BLaER1 treated with 17β-estradiol and CSF1 and Interleukin-3, amounts not matched to agents 10 nM and 100 nM (cell line): ENCODE data around the gene PROK1.
A peak's percentile ranks its signal among the peaks of the same experiment; 100 is the strongest.

Experiments
- H3K27ac ChIP-seq, 11 experiments: shearing (Covaris generic); formaldehyde crosslinking; 2 replicates each; pipeline ENCODE4 v1.8.1; 2022
- H3K27me3 ChIP-seq, 11 experiments: shearing (Covaris generic); formaldehyde crosslinking; 2 replicates each; pipeline ENCODE4 v1.8.1; 2022
- H3K36me3 ChIP-seq, 11 experiments: shearing (Covaris generic); formaldehyde crosslinking; 2 replicates each; pipeline ENCODE4 v1.8.1; 2022
- H3K4me1 ChIP-seq, 10 experiments: shearing (Covaris generic); formaldehyde crosslinking; 2 replicates each; pipeline ENCODE4 v1.8.1; 2022
- H3K4me2 ChIP-seq, 11 experiments: shearing (Covaris generic); formaldehyde crosslinking; 2 replicates each; pipeline ENCODE4 v1.8.1; 2022
- H3K4me3 ChIP-seq, 10 experiments: shearing (Covaris generic); formaldehyde crosslinking; 2 replicates each; pipeline ENCODE4 v1.8.1; 2022
- H3K9ac ChIP-seq, 11 experiments: shearing (Covaris generic); formaldehyde crosslinking; 2 replicates each; pipeline ENCODE4 v1.8.1; 2022
- H3K9me3 ChIP-seq, 11 experiments: shearing (Covaris generic); formaldehyde crosslinking; replicated peaks in 1 of 11; 2 replicates each; pipeline ENCODE4 v1.8.1; 2022
- H4K20me1 ChIP-seq, 11 experiments: shearing (Covaris generic); formaldehyde crosslinking; 2 replicates each; pipeline ENCODE4 v1.8.1; 2022
- Cebpa-rat ChIP-seq, 11 experiments: shearing (Covaris generic); IDR thresholded peaks; 2 replicates each; pipeline ENCODE4 v1.8.1; 2022

The PROK1 gene

DNA sequence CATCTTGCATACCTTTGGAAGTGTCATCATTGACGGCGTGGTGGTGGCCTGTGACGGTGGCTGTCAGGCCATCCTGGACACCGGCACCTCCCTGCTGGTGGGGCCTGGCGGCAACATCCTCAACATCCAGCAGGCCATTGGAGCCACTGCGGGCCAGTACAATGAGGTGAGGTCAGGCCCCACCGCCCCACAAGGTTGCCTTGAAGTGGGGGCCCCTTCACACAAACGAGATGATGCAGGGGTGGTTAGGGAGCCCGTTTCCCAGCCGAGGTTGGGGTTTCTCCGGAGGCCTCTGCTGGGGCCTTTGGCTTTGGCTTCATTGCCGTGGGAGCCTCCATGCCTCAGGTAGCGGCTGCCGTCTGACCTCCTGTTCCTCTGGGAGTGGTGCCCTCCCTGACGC, 38.5 kb downstream of the PROK1 start:
- Histone ChIP-seq H3K9ac (no peak overlapping the region), H3K4me3 (no peak overlapping the region), H3K9me3 (no peaks in the 10 kb centered on the region), H3K27me3 (no peaks in the 10 kb centered on the region), H3K4me2 (no peak overlapping the region), H3K4me1 (peaks cover 0 to 3% (median 0%) of the 10 kb centered on the region in 10 experiments; a peak in 1 of 20 replicates), H3K36me3 (no peaks in the 10 kb centered on the region), H3K27ac (no peak overlapping the region), H4K20me1 (peaks cover 0 to 2% (median 0%) of the 10 kb centered on the region in 11 experiments; a peak in 2 of 22 replicates)
- TF ChIP-seq Cebpa-rat (IDR thresholded peaks at IDR 0.05) = no peak

DNA sequence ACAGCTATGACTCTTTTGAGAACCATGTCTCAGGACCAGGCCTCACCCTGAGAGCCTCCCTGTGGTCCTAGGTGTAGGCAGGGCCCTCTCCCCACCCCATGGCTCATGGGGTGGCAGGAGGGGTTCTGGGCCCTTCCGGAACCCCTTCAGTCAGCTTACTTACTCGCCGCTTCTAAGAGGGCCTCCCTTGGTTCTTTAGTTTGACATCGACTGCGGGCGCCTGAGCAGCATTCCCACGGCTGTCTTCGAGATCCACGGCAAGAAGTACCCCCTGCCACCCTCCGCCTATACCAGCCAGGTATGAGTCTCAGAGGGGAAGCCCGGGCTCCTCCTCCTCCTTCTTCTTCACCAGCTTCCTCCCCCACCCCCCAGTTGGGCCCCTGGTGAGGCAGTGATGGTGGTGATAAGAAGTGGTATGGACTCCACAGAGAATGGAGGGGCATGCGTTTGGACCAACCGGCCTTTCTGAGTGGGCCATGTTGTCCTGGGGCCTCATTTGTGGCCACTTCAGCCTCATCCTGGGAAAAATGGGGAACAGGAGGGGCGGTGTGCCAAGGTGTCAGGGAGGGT, 39.1 kb downstream of the PROK1 start:
- H3K9ac ChIP-seq = no peak overlapping the region

DNA sequence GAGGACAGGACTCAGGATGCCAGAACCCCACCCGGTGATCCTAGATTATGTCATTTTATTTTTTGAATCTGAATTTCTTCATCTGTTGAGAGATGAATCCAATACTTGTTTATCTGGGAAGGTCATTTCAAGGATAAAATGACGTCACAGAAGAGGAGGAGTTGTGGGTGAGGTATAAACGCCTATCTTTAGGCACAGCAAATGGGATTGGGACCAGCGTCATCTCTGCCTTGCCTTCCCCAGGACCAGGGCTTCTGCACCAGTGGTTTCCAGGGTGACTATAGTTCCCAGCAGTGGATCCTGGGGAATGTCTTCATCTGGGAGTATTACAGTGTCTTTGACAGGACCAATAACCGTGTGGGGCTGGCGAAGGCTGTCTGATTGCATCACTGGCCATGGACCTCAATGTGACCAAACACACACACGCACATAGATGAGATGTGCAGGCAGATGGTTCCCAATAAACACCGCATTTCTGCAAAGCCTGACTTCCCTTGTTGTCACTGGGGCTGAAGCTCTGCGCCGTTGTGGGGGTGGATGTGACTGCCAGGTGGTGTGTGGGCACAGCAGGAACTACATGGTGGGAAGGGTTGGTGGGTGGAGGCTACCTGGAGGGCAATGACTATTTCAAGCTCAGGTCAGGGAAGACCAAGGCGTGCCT, 40.0 kb downstream of the PROK1 start:
- H3K36me3 ChIP-seq = no peaks in the 10 kb centered on the region
- peaks cover 0 to 2% (median 0%) of the 10 kb centered on the region in 11 experiments; a peak in 1 of 22 replicates for H4K20me1 ChIP-seq
- no peaks in the 10 kb centered on the region for H3K27me3 ChIP-seq
- peaks cover 0 to 9% (median 1%) of the 10 kb centered on the region in 10 experiments; a peak in 4 of 20 replicates for H3K4me1 ChIP-seq
- no peak overlapping the region for H3K27ac ChIP-seq
- no peak overlapping the region for H3K4me2 ChIP-seq
- TF ChIP-seq Cebpa-rat (IDR thresholded peaks at IDR 0.05) = no peak
- H3K9ac ChIP-seq = no peak overlapping the region
- H3K9me3 ChIP-seq = no peaks in the 10 kb centered on the region
- H3K4me3 ChIP-seq = no peak overlapping the region

More for the DNA sequence above, 39.1 kb downstream of the PROK1 start:
- H3K36me3 ChIP-seq = no peaks in the 10 kb centered on the region
- H3K9me3 ChIP-seq = no peaks in the 10 kb centered on the region
- no peak for TF ChIP-seq Cebpa-rat (IDR thresholded peaks at IDR 0.05)
- H3K4me2 ChIP-seq = no peak overlapping the region
- no peak overlapping the region for H3K27ac ChIP-seq
- H3K4me3 ChIP-seq = no peak overlapping the region
- H3K4me1 ChIP-seq = peaks cover 0 to 7% (median under 1%) of the 10 kb centered on the region in 10 experiments; a peak in 4 of 20 replicates
- no peaks in the 10 kb centered on the region for H3K27me3 ChIP-seq
- H4K20me1 ChIP-seq = peaks cover 0 to 2% (median 0%) of the 10 kb centered on the region in 11 experiments; a peak in 2 of 22 replicates

DNA sequence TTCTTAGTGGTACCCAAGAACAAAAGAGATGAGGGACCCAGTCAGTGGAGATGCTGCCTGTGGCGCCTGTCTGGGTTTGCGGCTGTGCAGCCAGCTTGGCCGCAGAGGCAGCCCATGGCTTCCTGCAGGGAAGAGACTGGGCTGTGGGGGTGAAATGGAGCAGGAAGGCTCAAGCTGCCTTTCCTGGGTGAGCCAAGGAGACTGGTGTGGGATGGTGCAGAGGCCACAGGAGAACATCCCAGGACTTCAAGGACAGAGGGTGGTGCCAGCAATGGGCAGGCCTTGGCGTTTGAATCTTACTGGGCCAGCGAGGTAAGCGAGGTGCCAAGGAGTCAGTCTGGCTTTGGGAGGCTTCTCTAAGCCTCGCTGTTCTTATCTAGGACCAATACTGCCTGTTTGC, 41.6 kb downstream of the PROK1 start:
- H3K27ac ChIP-seq = no peak overlapping the region

DNA sequence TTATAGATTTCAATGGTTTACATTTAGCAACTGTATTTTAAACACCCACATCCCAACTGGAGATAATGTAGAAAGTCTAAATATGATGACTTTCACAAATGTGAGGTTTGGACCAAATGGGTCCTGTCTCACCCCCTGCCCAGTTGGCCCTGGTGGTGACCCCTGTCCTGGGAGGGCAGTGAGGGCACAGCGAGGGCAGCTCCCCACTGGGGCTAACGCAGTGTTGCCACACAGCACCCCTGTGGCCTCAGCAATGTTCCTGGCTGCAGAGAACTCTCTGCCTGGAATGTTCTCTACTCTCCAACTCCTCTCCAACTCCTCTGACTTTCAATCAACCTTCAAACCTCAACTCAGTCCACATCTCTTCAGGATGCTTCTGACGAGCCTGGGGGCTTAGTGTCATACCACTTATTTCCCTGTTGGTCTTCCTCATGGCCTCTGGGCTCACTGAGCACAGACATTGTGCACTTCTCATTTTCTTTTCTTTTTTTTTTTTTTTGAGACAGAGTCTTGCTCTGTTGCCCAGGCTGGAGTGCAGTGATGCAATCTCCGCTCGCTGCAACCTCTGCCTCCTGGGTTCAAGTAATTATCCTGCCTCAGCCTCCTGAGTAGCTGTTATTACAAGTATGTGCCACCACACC, 42.2 kb downstream of the PROK1 start:
- Histone ChIP-seq H3K27ac (no peak overlapping the region), H4K20me1 (no peaks in the 10 kb centered on the region; a peak in 1 of 22 replicates), H3K4me3 (no peak overlapping the region), H3K4me1 (peaks cover 0 to 9% (median 1%) of the 10 kb centered on the region in 10 experiments; a peak in 4 of 20 replicates), H3K9me3 (no peaks in the 10 kb centered on the region), H3K27me3 (no peaks in the 10 kb centered on the region), H3K9ac (no peak overlapping the region), H3K4me2 (no peak overlapping the region), H3K36me3 (no peaks in the 10 kb centered on the region)
- TF ChIP-seq Cebpa-rat (IDR thresholded peaks at IDR 0.05) = no peak

More for the DNA sequence above, 41.6 kb downstream of the PROK1 start:
- H3K4me3 ChIP-seq = no peak overlapping the region
- H3K9me3 ChIP-seq = no peaks in the 10 kb centered on the region
- H3K36me3 ChIP-seq = no peaks in the 10 kb centered on the region
- no peaks in the 10 kb centered on the region; a peak in 1 of 22 replicates for H4K20me1 ChIP-seq
- H3K4me1 ChIP-seq = peaks cover 0 to 9% (median 1%) of the 10 kb centered on the region in 10 experiments; a peak in 4 of 20 replicates
- H3K9ac ChIP-seq = no peak overlapping the region
- no peak for TF ChIP-seq Cebpa-rat (IDR thresholded peaks at IDR 0.05)
- no peak overlapping the region for H3K4me2 ChIP-seq
- no peaks in the 10 kb centered on the region for H3K27me3 ChIP-seq

DNA sequence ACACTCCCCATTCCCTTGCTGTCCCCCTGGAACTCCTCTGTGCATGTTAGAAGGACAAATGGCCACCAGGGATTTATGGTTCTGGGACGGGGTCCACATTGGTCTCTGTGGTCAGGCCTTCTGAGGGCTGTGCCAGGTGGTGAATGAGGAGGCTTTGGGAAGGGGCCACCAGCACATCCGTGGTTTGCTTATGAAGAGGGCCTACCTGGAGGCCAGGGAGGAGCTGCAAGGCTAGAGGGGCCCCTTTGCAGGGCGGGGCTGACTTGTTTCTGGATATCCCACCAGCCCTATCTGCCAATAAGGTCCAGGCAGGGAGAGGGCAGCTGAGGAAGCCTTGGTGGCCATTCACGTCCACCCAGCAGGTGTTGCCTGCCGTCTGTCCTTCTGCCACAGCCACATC, 43.1 kb downstream of the PROK1 start:
- no peaks in the 10 kb centered on the region for H3K36me3 ChIP-seq
- no peak overlapping the region for H3K4me3 ChIP-seq
- H3K27ac ChIP-seq = no peak overlapping the region
- H3K27me3 ChIP-seq = no peaks in the 10 kb centered on the region
- H3K4me2 ChIP-seq = no peak overlapping the region
- peaks cover 0 to 9% (median 1%) of the 10 kb centered on the region in 10 experiments; a peak in 4 of 20 replicates for H3K4me1 ChIP-seq
- H3K9ac ChIP-seq = no peak overlapping the region
- H3K9me3 ChIP-seq = no peaks in the 10 kb centered on the region
- no peaks in the 10 kb centered on the region; a peak in 2 of 22 replicates for H4K20me1 ChIP-seq
- no peak for TF ChIP-seq Cebpa-rat (IDR thresholded peaks at IDR 0.05)

DNA sequence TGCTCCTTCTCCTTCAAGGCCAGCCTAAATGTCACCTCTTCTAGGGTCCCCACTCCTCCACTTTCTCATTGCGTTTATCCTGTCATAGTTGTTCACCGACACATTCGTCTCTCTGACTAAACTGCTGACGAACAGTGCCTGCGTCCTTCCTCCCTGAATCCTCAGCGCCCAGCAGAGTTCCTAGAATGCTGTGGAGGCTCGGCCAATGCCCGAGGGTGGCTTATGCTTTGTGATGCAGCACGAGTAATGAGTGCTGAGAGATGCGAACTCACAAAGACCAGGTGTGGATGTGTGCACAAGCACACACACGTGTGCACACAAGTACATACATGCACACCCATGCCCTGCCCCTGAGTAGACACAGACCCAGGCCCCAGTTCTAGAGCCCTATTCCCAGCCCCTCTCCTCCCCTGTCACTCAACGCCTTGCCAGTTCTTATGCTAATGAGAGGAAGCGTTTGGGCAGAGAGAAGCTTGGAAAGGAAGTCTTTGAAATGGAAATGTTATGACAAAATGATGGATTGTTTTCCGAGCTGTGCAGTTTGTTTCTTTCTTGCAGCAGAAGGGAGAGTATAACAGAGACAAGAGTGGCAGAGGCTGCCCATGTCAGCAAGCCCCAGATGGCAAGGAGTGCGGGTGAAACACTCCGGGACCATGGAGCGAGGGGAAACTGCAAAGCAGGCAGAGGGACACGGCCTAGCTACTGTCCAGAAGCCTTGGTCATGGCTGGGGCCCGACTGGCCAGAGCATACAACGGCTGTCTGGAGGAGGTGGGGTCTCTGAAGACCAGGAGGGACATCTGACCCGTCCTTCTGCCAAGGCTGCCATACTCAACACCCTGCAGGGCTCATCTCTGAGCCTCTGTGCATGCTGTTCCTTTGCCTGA, 43.8 kb downstream of the PROK1 start:
- Histone ChIP-seq H3K9ac (peak overlapping the region in 1 of 11 experiments; percentile 35; a peak in 1 of 22 replicates), H3K4me1 (peaks cover 0 to 9% (median 1%) of the 10 kb centered on the region in 10 experiments; a peak in 4 of 20 replicates), H3K4me2 (peak overlapping the region in 5 of 11 experiments; percentile 3 to 16 (median 8); a peak in 4 of 22 replicates), H3K36me3 (no peaks in the 10 kb centered on the region), H4K20me1 (no peaks in the 10 kb centered on the region; a peak in 2 of 22 replicates), H3K9me3 (no peaks in the 10 kb centered on the region), H3K27me3 (no peaks in the 10 kb centered on the region), H3K27ac (no peak overlapping the region), H3K4me3 (no peak overlapping the region)
- no peak for TF ChIP-seq Cebpa-rat (IDR thresholded peaks at IDR 0.05)

DNA sequence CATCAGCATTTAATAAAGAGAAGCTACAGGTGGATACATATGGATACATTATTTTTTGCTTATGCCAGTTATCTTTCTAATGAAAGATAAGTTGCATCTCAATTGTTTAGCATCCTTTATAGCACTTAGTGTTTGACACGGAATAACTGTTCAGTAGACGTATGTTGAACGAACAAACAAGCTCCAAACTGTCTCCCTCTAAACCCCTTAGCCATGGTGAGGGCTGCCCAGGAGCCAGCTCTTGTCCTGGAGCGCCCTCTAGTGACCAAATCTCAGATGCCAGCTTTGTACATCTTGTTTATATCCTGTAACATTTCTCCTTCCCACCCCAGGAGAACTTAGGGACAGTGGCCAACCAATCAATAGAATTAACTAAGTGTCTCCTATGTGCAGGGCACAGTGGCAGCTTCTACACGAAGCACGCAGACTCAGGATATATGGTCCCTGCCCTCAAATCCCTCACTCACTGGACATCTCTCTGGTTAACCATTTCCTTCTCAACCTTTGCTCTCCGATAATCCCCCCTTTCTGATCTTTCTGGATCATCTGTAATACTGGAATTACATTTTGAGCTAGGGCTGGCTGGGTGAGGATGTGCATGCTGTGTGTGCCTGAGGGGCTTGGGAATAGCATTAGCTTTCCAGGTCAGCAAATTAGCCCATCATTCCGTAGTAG, 45.1 kb downstream of the PROK1 start:
- Histone ChIP-seq H3K27me3 (no peaks in the 10 kb centered on the region), H3K4me1 (peaks cover 0 to 9% (median 1%) of the 10 kb centered on the region in 10 experiments; a peak in 4 of 20 replicates), H3K36me3 (no peaks in the 10 kb centered on the region), H4K20me1 (no peaks in the 10 kb centered on the region; a peak in 2 of 22 replicates), H3K4me2 (no peak overlapping the region), H3K9ac (no peak overlapping the region), H3K9me3 (no peaks in the 10 kb centered on the region), H3K27ac (no peak overlapping the region), H3K4me3 (no peak overlapping the region)
- TF ChIP-seq Cebpa-rat (IDR thresholded peaks at IDR 0.05) = no peak
